Fibroblast of lung (primary cell): ENCODE measurements around the gene UST.

ENCODE experiments used
- EZH2 ChIP-seq: IDR thresholded peaks from 2 replicates; pipeline ENCODE4 v1.5.1; 2012; ENCODE audit warnings: low read length, control low read depth, mild to moderate bottlenecking; ENCODE audit errors: missing control alignments
- TF ChIP-seq, protein P1 (sequence below), 2 donors: IDR thresholded peaks in 1 of 2; conservative IDR thresholded peaks in 1 of 2; 1 replicate in 1 of 2; 2 replicates in 1 of 2; pipeline ENCODE4 v1.5.1; 2011 to 2012; ENCODE audit warnings: low read length in 2 of 2, control low read depth in 1 of 2, inconsistent platforms in 1 of 2, low read depth in 1 of 2, mild to moderate bottlenecking in 1 of 2

- TF ChIP-seq, protein P1, sequence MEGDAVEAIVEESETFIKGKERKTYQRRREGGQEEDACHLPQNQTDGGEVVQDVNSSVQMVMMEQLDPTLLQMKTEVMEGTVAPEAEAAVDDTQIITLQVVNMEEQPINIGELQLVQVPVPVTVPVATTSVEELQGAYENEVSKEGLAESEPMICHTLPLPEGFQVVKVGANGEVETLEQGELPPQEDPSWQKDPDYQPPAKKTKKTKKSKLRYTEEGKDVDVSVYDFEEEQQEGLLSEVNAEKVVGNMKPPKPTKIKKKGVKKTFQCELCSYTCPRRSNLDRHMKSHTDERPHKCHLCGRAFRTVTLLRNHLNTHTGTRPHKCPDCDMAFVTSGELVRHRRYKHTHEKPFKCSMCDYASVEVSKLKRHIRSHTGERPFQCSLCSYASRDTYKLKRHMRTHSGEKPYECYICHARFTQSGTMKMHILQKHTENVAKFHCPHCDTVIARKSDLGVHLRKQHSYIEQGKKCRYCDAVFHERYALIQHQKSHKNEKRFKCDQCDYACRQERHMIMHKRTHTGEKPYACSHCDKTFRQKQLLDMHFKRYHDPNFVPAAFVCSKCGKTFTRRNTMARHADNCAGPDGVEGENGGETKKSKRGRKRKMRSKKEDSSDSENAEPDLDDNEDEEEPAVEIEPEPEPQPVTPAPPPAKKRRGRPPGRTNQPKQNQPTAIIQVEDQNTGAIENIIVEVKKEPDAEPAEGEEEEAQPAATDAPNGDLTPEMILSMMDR (conservative IDR thresholded peaks at IDR 0.05 in 1 of 2, IDR thresholded peaks at IDR 0.05 in 1 of 2; ENCODE audit: low read depth in 1 of 2, low read length in 2 of 2), result no peak
- no peak for TF ChIP-seq EZH2
These were observed 367.3 kb downstream of the UST start for GRCh38 chr6:149114167-149114566.
